NCI-H2107 treated with DMSO at 0.1 percent for 48 hours (cell line): Measurements from ENCODE around the gene SGSM1.
A peak's percentile ranks its signal among the peaks of the same experiment; 100 is the strongest.

Experiments used
- DNase-seq: peaks from one replicate; lab custom pipeline; 2025; ENCODE audit not compliant: unreplicated experiment; lab: John Stamatoyannopoulos, UW

The SGSM1 gene, protein sequence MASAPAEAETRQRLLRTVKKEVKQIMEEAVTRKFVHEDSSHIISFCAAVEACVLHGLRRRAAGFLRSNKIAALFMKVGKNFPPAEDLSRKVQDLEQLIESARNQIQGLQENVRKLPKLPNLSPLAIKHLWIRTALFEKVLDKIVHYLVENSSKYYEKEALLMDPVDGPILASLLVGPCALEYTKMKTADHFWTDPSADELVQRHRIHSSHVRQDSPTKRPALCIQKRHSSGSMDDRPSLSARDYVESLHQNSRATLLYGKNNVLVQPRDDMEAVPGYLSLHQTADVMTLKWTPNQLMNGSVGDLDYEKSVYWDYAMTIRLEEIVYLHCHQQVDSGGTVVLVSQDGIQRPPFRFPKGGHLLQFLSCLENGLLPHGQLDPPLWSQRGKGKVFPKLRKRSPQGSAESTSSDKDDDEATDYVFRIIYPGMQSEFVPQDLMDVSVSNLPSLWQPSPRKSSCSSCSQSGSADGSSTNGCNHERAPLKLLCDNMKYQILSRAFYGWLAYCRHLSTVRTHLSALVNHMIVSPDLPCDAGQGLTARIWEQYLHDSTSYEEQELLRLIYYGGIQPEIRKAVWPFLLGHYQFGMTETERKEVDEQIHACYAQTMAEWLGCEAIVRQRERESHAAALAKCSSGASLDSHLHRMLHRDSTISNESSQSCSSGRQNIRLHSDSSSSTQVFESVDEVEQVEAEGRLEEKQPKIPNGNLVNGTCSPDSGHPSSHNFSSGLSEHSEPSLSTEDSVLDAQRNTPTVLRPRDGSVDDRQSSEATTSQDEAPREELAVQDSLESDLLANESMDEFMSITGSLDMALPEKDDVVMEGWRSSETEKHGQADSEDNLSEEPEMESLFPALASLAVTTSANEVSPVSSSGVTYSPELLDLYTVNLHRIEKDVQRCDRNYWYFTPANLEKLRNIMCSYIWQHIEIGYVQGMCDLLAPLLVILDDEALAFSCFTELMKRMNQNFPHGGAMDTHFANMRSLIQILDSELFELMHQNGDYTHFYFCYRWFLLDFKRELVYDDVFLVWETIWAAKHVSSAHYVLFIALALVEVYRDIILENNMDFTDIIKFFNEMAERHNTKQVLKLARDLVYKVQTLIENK

DNA sequence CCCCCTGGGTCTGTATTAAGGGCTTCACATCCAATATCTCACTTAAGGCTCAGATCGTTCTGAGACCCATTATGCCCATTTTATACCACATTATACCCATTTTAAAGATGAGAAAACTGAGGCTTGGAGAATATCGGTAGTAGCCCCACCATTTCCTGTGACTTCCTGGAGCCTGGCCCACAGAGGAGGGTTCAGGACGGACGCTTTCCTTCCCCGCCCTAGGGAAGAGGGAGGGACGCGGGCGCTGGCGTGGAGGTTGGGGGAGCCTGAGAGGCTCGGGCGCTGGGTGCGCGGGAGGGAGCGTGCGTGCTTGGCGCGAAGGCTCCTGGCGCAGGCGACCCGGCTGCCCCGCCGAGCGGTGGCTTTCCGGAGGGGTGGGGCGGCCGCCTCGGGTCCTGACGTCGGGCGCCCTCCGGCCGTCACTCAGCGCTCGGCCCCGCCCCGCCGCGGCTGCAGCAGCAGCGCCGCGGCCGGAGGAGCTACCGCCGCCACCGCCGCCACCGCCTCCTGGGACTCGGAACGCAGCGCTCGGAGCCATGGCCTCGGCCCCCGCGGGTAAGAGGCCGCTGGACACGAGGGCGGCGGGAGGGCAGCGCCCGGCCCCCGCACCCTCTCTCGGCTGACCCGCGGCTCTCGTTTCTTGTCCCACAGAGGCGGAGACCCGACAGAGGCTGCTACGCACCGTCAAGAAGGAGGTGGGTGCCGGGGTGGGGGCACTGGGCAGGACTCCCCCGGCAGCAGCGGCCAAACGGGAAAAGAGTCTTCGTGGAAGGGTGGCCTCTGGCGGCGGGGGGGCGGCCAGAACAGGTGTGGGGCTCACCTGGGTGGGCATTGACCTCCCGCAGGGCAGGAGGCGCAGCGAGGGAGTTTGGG lies at the start of gene SGSM1:
Gene SGSM1, plus strand, starts transcription at position 422 of the 873 bp plus-strand sequence. Its CDS starts 115 bp downstream, at position 537.
- DNase-seq = peak; percentile 25

DNA sequence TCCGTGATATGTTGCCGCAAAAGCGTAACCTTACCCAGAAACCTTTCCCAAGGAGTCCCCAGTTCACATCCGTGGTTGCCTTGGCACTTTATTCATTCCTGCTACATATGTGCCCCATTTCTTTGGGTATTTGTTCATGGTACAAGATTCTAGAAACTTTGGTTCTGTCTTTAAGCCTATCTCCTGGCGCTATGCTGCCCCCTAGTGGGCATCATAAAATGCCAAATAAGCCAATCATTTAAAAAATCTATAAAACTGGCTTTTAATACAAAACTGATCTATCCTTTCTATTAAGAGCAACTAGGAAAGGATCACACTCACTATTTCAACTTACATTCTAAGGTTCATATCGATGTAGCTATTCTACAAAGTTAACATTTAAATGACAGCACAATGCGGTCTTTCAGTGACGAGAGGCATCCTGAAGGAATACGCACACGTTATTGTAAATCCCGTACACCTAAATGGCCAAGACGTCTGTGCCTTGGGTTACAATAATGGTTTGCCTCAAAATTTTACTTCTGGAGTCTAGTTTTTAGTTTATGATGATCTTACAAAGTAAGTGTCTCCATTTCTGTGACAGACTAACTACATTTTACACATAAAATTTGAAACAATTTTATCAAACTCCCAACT lies 47.7 kb upstream of the SGSM1 start:
- no peak for DNase-seq

DNA sequence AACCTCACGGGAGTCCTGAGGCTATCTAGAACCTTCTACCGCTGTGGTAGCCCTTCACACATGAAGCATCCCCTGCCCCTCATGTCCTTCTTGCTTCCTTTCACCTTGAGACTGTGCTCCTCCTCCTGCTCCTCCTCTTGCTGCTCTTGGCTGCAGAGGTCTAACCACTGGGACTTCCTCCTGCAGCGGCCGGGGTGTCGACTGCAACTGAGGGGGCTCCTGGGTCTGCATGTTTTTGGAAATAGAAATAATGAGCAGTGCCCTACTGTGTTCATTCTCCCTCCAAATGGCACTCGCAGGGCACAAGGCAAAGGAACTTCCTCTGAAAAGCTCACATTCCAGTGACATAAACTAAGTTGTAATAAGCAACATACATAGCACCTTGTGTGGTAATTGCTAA lies 46.2 kb upstream of the SGSM1 start:
- no peak for DNase-seq

DNA sequence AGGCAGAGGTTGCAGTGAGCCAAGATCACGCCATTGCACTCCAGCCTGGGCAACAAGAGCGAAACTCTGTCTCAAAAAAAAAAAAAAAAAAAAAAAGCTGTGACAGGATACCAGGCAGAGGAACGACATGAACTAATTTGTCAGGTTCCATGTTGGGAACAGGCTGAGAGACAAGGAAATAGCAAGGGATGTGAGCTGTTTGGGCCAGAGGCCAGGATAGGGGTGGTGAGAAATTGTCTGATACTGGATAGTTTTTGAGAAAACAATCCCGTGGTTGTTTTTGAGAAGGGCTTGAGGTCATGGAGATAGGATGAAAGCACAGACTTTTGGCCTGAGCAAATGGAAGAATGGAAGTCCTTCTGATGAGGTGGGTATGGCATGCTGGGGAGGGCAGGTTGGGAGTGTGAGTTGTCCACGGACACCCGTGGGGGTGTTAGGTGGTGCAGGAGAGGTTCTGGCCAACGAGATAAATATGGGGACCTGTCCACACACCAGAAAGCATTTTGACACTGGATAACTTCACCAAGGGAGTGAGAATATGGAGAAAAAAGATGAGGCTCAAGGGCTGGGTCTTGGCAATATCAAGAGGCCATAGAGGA lies 45.2 kb upstream of the SGSM1 start:
- no peak for DNase-seq

DNA sequence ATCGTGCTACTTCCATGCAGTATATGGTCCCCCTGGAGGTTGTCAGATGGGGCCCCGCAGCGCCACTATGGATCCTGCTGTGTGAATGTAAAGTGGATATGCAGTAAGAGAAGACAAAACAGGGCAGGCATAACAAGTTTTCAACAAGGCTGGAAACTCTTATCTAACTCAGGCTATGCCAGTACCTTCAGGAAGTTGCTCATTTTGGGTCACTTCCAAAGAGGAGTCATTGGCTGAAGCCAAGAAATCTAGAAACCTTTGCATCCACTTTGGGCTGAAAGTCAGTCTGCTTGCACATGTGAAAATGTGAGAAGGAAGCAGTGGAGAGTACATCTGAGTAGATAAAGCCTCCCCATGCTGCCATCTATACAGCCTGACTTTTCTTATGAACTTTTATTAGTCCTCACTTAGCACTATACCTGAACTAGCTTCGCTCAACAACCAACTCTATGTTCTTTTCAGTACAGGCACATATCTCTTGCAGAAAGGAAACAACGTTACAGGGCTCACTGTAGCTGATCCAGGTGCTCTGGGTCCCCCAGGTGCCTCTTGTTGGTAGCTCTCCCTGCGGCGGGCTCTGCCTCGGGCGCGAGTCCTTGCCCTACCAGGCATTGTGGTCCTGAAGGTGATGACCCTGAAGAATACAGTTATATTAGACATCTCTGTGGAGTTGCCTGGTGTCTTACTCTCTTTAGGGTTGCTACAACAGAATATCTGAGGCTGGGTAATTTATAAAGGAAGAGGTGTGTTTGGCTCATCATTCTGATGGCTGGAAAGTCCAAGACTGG lies 43.9 kb upstream of the SGSM1 start:
- DNase-seq = no peak

DNA sequence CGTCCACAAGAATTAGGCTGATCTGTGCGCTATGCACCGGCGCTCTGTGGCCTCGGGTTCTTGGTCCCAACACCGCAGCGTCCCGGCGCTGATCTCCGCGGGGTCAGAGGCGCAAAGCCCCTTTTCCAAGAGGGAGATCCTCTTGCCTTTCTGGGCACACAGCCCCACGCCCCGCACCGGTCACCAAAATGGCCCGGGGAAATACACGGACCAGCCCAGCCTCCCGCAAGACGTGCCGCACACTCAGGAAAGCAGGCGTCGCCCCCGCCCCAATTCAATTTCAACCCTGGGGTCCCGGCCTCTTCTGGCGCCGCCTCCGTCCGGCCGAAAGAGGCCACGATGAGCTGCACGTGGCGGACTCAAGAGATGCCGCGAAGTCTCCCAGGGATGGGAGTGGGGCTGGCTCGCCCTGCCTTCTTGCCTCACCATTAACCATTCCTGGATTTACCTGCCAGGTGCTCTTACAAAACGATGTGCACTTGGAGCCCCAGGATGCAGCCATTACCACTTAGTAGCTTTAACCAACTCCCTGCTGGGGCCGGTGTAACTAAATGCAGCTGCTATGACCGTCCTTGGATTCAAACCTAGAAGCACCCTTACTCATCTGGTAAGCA lies 42.0 kb upstream of the SGSM1 start:
- no peak for DNase-seq

DNA sequence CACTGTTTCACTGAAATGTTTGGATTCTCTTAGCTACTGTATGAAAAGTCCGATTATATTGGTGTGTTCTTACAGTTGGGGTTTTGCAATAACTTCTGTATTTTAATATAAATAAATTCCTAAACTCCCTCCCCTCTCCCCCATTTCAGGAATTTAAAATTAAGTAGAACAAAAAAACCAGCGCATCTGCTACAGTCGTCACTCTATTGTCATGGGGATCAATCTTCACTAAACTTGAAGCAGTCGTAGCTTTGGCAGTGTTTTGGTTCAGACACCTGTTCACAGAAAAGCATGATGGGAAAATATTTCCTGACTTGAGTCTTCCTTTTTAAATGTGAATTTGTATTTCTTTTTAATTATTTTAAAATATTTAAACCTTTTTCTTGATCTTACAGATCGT lies 40.8 kb upstream of the SGSM1 start:
- DNase-seq = no peak

DNA sequence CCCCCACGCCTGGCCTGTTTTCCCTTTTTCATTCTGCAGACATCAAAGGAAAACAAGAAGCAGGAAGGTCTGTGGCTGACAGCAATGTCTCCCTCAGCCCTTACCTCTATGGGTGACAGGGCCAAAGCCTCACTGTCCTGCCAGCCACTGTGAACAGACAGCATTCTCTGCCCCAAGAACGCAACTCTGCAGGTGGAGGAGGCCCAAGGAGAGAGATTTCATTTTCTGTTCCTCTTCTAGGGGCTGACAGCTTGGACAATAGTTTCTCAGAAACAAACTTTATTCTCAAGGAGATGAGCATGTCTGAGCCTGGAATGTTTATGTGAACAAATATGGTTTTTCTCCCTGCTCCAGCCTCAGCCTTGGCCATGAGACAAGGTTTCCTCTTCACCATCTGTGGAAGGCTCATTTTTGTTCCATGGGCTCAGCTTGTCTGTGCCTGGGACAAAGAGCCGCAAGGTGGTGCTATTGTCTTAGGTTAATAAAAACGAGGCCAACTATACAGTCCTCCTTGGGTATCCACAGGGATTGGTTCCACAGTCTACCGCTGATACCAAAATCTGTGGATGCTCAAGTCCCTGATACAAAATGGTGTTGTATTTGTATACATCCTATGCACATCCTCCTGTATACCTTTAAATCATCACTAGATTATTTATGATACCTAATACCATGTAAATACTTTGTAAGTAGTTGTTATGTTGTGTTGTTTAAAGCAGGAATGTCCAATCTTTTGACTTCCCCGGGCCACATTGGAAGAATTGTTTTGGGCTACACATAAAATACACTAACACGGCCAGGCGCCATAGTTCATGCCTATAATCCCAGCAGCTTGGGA lies 37.3 kb upstream of the SGSM1 start:
- DNase-seq = peak; percentile 5

DNA sequence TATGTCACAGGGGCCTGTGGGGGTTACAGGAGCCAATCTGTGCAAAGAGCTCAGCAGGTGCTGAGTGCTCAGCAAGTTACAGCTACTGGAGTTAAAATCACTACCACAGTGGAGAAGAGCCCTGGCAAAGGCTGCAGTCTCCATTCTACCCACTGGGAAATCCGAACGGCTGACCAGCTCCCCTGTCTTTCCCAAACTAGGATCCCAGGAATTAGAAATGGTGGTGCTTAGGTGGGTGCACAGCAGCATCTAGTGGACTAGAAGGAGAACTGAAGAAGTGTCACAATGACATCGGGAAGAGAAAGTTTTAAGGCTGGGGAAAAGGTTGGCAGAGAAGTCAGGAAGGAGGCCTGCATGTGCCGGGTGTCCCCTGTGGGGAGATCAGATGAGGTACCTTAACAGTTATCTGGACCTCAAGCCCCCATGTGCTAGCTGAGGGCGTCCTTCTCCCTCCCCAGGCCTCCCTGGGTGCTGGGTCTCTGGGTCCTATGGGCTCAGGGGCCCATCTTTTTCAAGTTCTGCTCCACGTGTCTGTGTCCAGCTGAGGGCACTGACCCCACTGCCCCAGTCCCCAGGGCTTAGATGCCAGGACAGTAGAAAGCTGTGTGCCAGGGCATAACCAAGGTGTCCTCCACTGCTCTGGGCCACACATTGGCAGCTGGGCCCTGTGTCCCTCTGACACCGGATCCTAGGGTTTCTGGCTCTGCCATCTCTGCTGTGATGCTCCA lies 33.4 kb upstream of the SGSM1 start:
- peak; percentile 41 for DNase-seq

DNA sequence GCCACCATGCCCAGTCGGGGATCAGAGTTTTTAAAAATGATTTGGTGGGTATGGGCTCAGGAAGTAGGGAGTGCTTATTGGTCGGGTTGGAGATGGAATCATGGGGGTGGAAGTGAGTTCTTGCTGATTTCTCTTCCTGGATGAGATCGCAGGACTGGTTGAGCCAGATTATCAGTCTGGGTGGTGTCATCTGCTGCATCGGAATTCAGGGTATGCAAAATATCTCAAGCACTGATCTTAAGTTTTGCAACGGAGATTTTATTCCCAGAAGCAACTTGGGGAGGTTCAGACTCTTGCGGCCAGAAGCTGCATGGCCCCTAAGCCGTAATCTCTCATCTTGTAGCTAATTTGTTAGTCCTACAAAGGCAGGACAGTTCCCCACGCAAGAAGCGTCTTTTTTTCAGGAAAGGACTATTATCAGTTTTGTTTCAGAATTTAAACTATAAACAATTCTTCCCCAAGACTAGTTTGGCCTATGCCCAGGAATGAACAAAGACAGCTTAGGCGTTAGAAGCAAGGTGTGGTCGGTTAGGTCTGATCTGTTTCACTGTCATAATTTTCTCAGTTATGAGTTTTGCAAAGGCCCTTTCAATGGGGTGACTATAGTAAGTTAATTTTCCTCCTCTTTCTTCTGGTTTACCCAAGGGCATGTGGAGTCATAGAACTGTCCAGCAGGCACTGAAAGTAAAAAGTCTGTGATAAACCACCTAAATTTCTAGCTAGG lies 30.1 kb upstream of the SGSM1 start:
- no peak for DNase-seq

DNA sequence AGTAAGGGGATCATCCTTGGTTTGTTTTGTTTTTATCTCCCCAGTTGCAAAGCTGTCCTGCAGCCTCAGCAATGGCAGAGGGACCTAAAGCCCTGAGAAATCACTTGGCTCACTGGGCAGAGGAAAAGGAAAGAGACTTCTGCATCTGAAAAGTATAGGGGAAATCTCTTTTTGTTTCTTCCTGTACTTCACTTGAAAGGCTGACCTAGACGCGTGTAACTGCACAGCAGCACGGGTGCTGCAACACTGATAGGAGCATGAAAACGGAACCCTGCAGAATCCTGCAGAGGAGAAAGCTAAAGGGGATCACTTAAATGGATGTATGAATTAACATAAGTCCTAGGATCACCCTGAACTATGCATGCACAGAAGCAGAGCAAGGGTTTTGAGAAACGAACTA lies 29.5 kb upstream of the SGSM1 start:
- no peak for DNase-seq

DNA sequence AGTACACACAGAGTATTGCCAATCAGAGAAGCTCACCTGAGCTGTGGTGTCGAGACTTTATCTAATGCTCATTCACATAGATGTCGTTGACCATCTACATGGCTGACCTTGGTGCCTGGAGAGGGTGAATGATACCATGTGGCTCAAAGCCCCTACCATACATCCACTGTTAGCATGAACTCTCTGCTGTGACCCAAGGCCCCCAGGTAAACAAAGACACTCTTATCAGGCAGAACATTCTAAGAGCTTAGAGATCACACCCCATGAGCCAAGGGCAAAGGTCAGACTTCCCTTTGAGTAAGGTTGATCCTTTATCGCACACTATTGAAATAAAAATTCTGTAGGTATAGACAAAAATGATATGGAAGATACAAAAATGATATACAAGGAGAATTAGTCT lies 16.5 kb upstream of the SGSM1 start:
- DNase-seq = no peak

DNA sequence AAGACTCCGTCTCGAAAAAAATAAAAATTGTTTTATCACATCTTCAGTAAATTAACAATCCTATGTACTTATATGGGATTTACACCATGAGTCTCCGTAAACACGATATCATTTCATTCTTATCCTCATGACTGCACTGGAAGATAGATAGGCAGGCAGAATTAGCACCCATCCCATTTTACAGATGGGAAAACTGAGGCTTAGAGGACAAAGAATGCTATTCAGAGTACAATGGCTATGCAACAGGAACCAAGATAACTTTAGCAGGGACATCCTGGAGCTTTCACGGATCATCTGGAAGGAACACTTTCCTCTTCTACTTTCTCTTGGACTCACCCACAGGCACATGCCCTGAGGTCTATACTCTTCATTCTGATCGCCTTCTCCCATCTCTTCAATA lies 14.6 kb upstream of the SGSM1 start:
- no peak for DNase-seq

DNA sequence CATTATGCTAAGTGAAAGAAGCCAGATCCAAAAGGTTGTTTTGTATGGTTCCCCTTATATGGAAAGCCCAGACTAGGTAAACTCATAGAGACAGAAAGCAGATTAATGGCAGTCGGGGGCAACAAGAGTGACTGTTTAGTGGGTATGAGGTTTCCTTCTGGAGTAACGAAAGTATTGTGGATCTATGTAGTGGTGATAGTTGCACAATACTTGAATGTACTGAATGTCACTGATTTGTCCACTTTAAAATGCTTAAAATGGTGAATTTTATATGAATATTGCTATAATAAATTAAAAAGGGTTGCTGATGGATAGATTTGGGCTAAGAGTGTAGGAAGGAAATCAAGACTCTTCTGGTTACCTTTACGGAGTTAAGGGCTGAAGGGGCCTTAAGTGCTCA lies 10.0 kb upstream of the SGSM1 start:
- DNase-seq = no peak

DNA sequence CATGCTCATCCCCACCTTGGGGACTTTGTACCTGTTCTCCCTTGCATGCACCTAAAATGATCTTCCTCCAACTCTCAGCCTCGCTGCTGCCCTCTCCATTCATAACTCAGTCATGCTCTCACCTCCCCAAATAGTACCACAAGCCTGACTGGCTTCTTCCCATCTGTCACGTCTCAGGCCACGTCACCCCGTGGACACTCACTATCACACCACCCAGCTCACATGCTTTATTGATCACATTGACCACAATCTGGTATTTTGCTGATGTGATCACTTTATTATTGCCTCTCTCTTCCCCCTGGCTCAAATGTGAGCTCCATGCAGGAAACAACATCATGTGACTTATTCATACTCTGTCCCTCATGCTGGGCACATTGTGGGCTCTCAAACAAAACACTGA lies 9.2 kb upstream of the SGSM1 start:
- no peak for DNase-seq

DNA sequence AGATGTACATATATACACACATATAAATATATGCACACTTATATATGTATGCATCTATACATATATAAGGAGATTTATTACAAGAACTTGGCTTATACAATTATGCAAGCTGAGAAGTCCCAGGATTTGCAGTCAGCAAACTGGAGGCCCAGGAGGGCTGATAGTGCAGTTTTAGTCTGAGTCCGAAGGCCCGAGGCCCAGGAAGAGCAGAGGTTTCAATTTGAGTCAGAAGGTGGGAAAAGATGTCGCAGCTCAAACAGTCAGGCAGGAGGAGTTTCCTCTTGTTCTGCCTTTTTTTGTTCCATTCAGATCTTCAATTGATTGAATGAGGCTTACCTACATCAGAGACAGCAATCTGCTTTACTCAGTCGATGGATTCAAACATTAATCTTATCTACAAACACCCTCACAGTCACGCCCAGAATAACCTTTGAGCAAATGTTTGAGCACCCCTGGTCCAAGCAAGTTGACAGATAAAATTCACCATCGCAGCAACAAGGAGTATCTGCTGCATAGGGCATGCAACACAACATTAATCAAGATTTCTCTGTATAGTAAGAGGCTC lies 4.0 kb upstream of the SGSM1 start:
- no peak for DNase-seq
